PC-3 (cell line): ENCODE results near the gene ARNT2. TPM values are rescaled to one million over a fixed set of nuclear protein-coding genes. Genes with fewer than 3 reads are reported as not detected.

Experiments used
- ATAC-seq: fragments of 200-7000 bp; cut with Tn5 transposase; 2 replicates; pipeline ENCODE4 v1.9.1; 2020; ENCODE audit warnings: mild to moderate bottlenecking, moderate library complexity
- BruUV-seq: library from RNA; stranded (reverse); fragments of 400-500 nt; replicated peaks from 2 replicates; lab custom pipeline; 2021; lab: Mats Ljungman, UMichigan
- CTCF ChIA-PET: fragments of 300-600 bp; sonication (Branson Sonifier 250); formaldehyde crosslinking; loops from one replicate; lab custom pipeline; 2022; ENCODE audit warnings: antibody characterized with exemption; lab: Charles Lee
- POLR2A ChIA-PET: fragments of 300-600 bp; sonication (Branson Sonifier 250); formaldehyde crosslinking; loops from one replicate; lab custom pipeline; 2022; ENCODE audit warnings: antibody characterized with exemption; ENCODE audit not compliant: unreplicated experiment; lab: Charles Lee
- DNase-seq: peaks from one replicate; pipeline ENCODE4 v3.0.0-alpha.2; 2015
- H2AFZ ChIP-seq: fragments of 300-600 bp; sonication (generic); 2 replicates; pipeline ENCODE4 v1.6.0; 2016; ENCODE audit warnings: antibody characterized with exemption, low read length
- H3F3A ChIP-seq: fragments of 300-600 bp; sonication (generic); one replicate; pipeline ENCODE4 v1.6.0; 2017; ENCODE audit warnings: antibody characterized with exemption, low read length, control low read depth, mild to moderate bottlenecking; ENCODE audit not compliant: unreplicated experiment
- H3K27ac ChIP-seq: fragments of 300-600 bp; sonication (generic); 2 replicates; pipeline ENCODE4 v1.5.1; 2016; ENCODE audit warnings: mild to moderate bottlenecking, low read length
- H3K27me3 ChIP-seq: fragments of 300-600 bp; sonication (generic); 2 replicates; pipeline ENCODE4 v1.6.1; 2016; ENCODE audit warnings: low read length, mixed read lengths
- H3K36me3 ChIP-seq: fragments of 300-600 bp; sonication (generic); 2 replicates; pipeline ENCODE4 v1.6.1; 2016; ENCODE audit warnings: low read depth, mixed run types, low read length, mixed read lengths
- H3K4me1 ChIP-seq: fragments of 300-600 bp; sonication (generic); 2 replicates; pipeline ENCODE4 v1.5.1; 2016; ENCODE audit warnings: low read length; ENCODE audit not compliant: insufficient read depth
- H3K4me2 ChIP-seq: fragments of 300-600 bp; sonication (generic); 2 replicates; pipeline ENCODE4 v1.6.0; 2016; ENCODE audit warnings: low read length
- H3K4me3 ChIP-seq: fragments of 300-600 bp; sonication (generic); 2 replicates; pipeline ENCODE4 v1.5.1; 2016; ENCODE audit warnings: mild to moderate bottlenecking, low read length, mixed read lengths
- H3K79me2 ChIP-seq: fragments of 300-600 bp; sonication (generic); 2 replicates; pipeline ENCODE4 v1.6.1; 2017; ENCODE audit warnings: low read length, mixed read lengths
- H3K9ac ChIP-seq: fragments of 300-600 bp; sonication (generic); 2 replicates; pipeline ENCODE4 v1.6.0; 2016; ENCODE audit warnings: mild to moderate bottlenecking, low read length
- H3K9me2 ChIP-seq: fragments of 300-600 bp; sonication (generic); replicated peaks from 2 replicates; pipeline ENCODE4 v1.6.1; 2016; ENCODE audit warnings: mixed run types, low read length, mixed read lengths
- H3K9me3 ChIP-seq: fragments of 300-600 bp; sonication (generic); 2 replicates; pipeline ENCODE4 v1.6.1; 2016; ENCODE audit warnings: low read length, mixed read lengths
- H4K20me1 ChIP-seq: fragments of 300-600 bp; sonication (generic); 2 replicates; pipeline ENCODE4 v1.6.1; 2016; ENCODE audit warnings: low read length, mixed read lengths
- CTCF ChIP-seq: fragments of 300-600 bp; sonication (generic); conservative IDR thresholded peaks from 2 replicates; pipeline ENCODE4 v1.5.1; 2017; ENCODE audit warnings: antibody characterized with exemption, low read depth, mild to moderate bottlenecking, low read length
- EZH2 ChIP-seq: fragments of 300-600 bp; sonication (generic); IDR thresholded peaks from one replicate; pipeline ENCODE4 v1.6.1; 2017; ENCODE audit warnings: antibody characterized with exemption, mild to moderate bottlenecking, low read length; ENCODE audit not compliant: unreplicated experiment
- EZH2phosphoT487 ChIP-seq: fragments of 300-600 bp; sonication (generic); IDR thresholded peaks from 2 replicates; pipeline ENCODE4 v1.6.1; 2018; ENCODE audit warnings: mild to moderate bottlenecking, antibody characterized with exemption, low read length, borderline replicate concordance
- intact Hi-C: fragments of 100-400 bp; cut with micrococcal nuclease; formaldehyde crosslinking; loops from 2 replicates; pipeline ENCODE4 v1.9.0; 2023
- total RNA-seq: library from RNA; depleted of rRNA; stranded (reverse); fragments of >200 nt; gene quantifications from 2 replicates; pipeline ENCODE4 v1.2.3, GENCODE V29; 2014

Gene ARNT2
- total RNA-seq, 1 experiment from 2014 or later, result 0.11 TPM

DNA sequence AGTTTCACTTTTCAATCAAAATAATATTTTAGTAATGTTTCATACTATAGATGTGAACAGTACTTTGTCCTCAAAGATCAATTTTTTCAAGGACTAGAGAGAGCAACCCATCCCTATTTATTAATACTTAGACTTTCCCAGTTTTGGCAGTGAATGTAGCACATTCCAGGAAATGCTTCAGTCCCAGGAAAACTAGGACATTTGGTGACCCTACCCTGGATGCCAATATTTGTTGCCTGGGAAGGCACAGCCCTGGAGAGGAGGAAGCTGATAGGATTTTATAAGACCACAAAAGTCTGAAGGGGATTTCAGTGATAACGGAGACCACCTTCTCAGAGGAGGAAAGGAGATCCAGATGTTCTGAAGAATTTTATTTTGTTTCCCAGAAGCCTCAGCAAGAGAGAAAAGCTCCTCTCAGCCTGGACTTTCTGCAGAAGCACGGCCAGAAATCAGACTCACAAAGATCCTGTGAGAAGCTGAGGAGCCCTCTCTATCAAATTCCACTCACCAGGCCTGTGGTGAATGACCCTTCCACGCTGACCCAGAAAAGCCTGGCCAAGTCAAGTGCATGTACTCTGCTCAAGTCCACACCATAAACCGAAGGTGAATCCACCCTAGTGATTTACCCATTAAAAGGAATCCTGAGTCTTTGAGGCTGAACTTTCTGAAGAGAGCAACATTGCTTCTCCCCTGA is 203.3 kb downstream of the ARNT2 start:
- H3K27me3 ChIP-seq, result no peaks in the 10 kb centered on the region
- ChIA-PET CTCF (no interaction called here), POLR2A (no interaction called here)

DNA sequence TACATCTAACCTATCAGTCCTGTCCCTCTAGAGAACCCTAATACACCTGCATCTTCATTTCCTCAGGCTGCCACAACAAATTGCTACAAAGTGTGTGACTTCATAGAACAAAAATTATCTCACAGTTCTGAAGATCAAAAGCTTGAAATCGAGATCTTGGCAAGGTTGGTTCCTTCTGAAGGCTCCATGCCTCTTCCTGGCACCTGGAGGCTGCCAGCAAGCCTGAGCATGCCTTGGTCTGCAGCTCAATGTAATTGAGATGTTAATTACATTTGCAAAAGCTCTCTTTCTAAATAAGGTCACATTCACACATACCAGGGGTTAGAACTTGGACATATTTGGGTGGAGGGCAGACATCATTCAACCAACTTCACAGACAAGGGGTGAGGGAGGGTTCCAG is 204.5 kb downstream of the ARNT2 start:
- H2AFZ ChIP-seq, result no peak overlapping the region
- no peak for DNase-seq
- intact Hi-C loops, result loop anchor here (5.0 kb wide), 1 partner anchor 169 kb away; the partner anchor contains the start of gene CEMIP
- no peaks in the 10 kb centered on the region for H3K27me3 ChIP-seq
- ATAC-seq, result no peak
- no peaks in the 10 kb centered on the region for H3K9me3 ChIP-seq
- BruUV-seq, result no TSS peak
- ChIA-PET CTCF (no interaction called here), POLR2A (no interaction called here)
- no peaks in the 10 kb centered on the region for H4K20me1 ChIP-seq
- H3F3A ChIP-seq, result no peaks in the 10 kb centered on the region
- no peak overlapping the region for H3K4me2 ChIP-seq
- TF ChIP-seq EZH2phosphoT487, result no peak
- no peak for TF ChIP-seq EZH2
- TF ChIP-seq CTCF, result no peak
- no peaks in the 10 kb centered on the region for H3K79me2 ChIP-seq
- H3K4me1 ChIP-seq, result 0 out of 2 replicates have a peak, but pooled peaks cover 2% of the 10 kb centered on the region
- H3K9me2 ChIP-seq, result no peaks in the 10 kb centered on the region
- no peak overlapping the region for H3K27ac ChIP-seq
- H3K9ac ChIP-seq, result no peak overlapping the region
- no peak overlapping the region for H3K4me3 ChIP-seq
- no peaks in the 10 kb centered on the region for H3K36me3 ChIP-seq

More for the DNA sequence above, 203.3 kb downstream of the ARNT2 start:
- ATAC-seq (no peak), DNase-seq (no peak)
- Histone ChIP-seq H3F3A (no peaks in the 10 kb centered on the region), H3K4me2 (no peak overlapping the region), H2AFZ (no peak overlapping the region), H3K36me3 (no peaks in the 10 kb centered on the region), H4K20me1 (no peaks in the 10 kb centered on the region), H3K27ac (no peak overlapping the region), H3K4me3 (no peak overlapping the region), H3K4me1 (0 out of 2 replicates have a peak, but pooled peaks cover 2% of the 10 kb centered on the region), H3K9me3 (no peaks in the 10 kb centered on the region), H3K9ac (no peak overlapping the region), H3K79me2 (no peaks in the 10 kb centered on the region), H3K9me2 (no peaks in the 10 kb centered on the region)
- TF ChIP-seq EZH2 (no peak), EZH2phosphoT487 (no peak), CTCF (no peak)
- no TSS peak for BruUV-seq
- intact Hi-C loops, result loop anchor here (5.0 kb wide), 1 partner anchor 170 kb away; the partner anchor contains the start of gene CEMIP

DNA sequence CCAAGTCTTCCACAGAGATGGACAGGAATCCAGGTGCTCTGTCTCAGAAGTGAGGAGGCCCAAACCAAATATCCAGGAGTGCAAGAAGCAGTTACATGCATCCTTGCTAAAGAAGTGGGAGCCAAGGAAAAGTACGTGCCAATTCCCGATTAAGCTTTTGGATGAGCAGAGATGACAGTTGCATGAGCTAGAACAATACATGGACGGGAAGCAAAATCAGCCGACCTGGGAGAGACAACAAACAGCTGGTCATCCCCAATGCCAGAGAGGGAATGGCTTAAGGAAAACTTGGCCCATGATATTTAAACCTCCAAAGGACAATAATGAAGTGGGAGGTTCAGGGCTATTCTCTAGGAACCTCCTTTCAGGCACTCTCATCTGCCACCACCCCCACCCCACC is 204.9 kb downstream of the ARNT2 start:
- no peak for ATAC-seq
- Histone ChIP-seq H3K27me3 (no peaks in the 10 kb centered on the region), H3K9ac (no peak overlapping the region), H3F3A (no peaks in the 10 kb centered on the region), H2AFZ (no peak overlapping the region), H3K4me2 (no peak overlapping the region), H4K20me1 (no peaks in the 10 kb centered on the region), H3K9me3 (no peaks in the 10 kb centered on the region), H3K9me2 (no peaks in the 10 kb centered on the region), H3K36me3 (no peaks in the 10 kb centered on the region), H3K79me2 (no peaks in the 10 kb centered on the region), H3K27ac (no peak overlapping the region), H3K4me1 (0 out of 2 replicates have a peak, but pooled peaks cover 2% of the 10 kb centered on the region), H3K4me3 (no peak overlapping the region)
- TF ChIP-seq CTCF (no peak), EZH2 (no peak), EZH2phosphoT487 (no peak)
- CTCF ChIA-PET, result no interaction called here
- intact Hi-C loops, result loop anchor here (5.0 kb wide), 1 partner anchor 168 kb away; the partner anchor contains the start of gene CEMIP
- POLR2A ChIA-PET, result no interaction called here
- no TSS peak for BruUV-seq
- DNase-seq, result no peak
